Measurements from ENCODE around the gene LIPM.

LIPM gene

GRCh38 chr10:88786032-88786770, 16.3 kb upstream of the LIPM start:
- Mint-ChIP-seq H3K4me3 (no peak overlapping the region), H3K36me3 (ENCODE audit: insufficient read depth) (no peaks in the 10 kb centered on the region), H3K27ac (no peak overlapping the region), H3K9me3 (no peaks in the 10 kb centered on the region), H3K4me1 (ENCODE audit: low read depth in 2 of 2) (peaks cover 0 to 7% of the 10 kb centered on the region in 2 donors), H3K27me3 (peaks cover 0 to 4% of the 10 kb centered on the region in 2 donors)
- ATAC-seq (replicated peaks) (no peak), DNase-seq (no peak)

- no peak overlapping the region for H3K4me3 Mint-ChIP-seq
- peaks cover under 1 to 7% of the 10 kb centered on the region in 2 donors for H3K4me1 Mint-ChIP-seq (ENCODE audit: low read depth in 2 of 2)
- H3K36me3 Mint-ChIP-seq (ENCODE audit: insufficient read depth): no peaks in the 10 kb centered on the region
- H3K27me3 Mint-ChIP-seq: peaks cover 0 to 4% of the 10 kb centered on the region in 2 donors
- H3K27ac Mint-ChIP-seq: no peak overlapping the region
- no peaks in the 10 kb centered on the region for H3K9me3 Mint-ChIP-seq
- ATAC-seq (replicated peaks): no peak
- DNase-seq: no peak
Observed at GRCh38 chr10:88787463-88787862, 15.1 kb upstream of the LIPM start.

GRCh38 chr10:88788924-88789323, 13.6 kb upstream of the LIPM start:
- H3K27me3 Mint-ChIP-seq: no peaks in the 10 kb centered on the region
- H3K4me1 Mint-ChIP-seq (ENCODE audit: low read depth in 2 of 2): peaks cover 6 to 7% of the 10 kb centered on the region in 2 donors
- peaks cover under 1% of the 10 kb centered on the region for H3K36me3 Mint-ChIP-seq (ENCODE audit: insufficient read depth)

GRCh38 chr10:88791924-88792323, 10.6 kb upstream of the LIPM start:
- no peaks in the 10 kb centered on the region for H3K9me3 Mint-ChIP-seq
- ATAC-seq (replicated peaks) (no peak), DNase-seq (no peak)
- H3K4me1 Mint-ChIP-seq (ENCODE audit: low read depth in 2 of 2): peaks cover 9 to 10% of the 10 kb centered on the region in 2 donors
- H3K27me3 Mint-ChIP-seq: no peaks in the 10 kb centered on the region
- H3K27ac Mint-ChIP-seq: no peak overlapping the region
- peaks cover 4% of the 10 kb centered on the region for H3K36me3 Mint-ChIP-seq (ENCODE audit: insufficient read depth)
- H3K4me3 Mint-ChIP-seq: no peak overlapping the region

More at GRCh38 chr10:88788924-88789323, 13.6 kb upstream of the LIPM start:
- Mint-ChIP-seq H3K27ac (no peak overlapping the region), H3K9me3 (no peaks in the 10 kb centered on the region), H3K4me3 (no peak overlapping the region)
- ATAC-seq (replicated peaks): no peak
- DNase-seq: no peak

GRCh38 chr10:88792661-88793060, 9.9 kb upstream of the LIPM start:
- Mint-ChIP-seq H3K4me3 (no peak overlapping the region), H3K27me3 (no peaks in the 10 kb centered on the region), H3K4me1 (ENCODE audit: low read depth in 2 of 2) (peaks cover 9 to 10% of the 10 kb centered on the region in 2 donors), H3K27ac (peak overlapping the region; percentile 17 to 69), H3K36me3 (ENCODE audit: insufficient read depth) (peaks cover 4% of the 10 kb centered on the region), H3K9me3 (no peaks in the 10 kb centered on the region)
- DNase-seq (no peak), ATAC-seq (replicated peaks) (peak; percentile 75)

GRCh38 chr10:88793712-88794299, 8.7 kb upstream of the LIPM start:
- DNase-seq (no peak), ATAC-seq (replicated peaks) (peak; percentile 81)
- peaks cover 9 to 10% of the 10 kb centered on the region in 2 donors for H3K4me1 Mint-ChIP-seq (ENCODE audit: low read depth in 2 of 2)
- H3K36me3 Mint-ChIP-seq (ENCODE audit: insufficient read depth): peaks cover 4% of the 10 kb centered on the region
- H3K9me3 Mint-ChIP-seq: no peaks in the 10 kb centered on the region
- peak overlapping the region in 1 of 2 donors; percentile 54 for H3K27ac Mint-ChIP-seq
- H3K4me3 Mint-ChIP-seq: peak overlapping the region in 1 of 2 donors; percentile 11
- H3K27me3 Mint-ChIP-seq: no peaks in the 10 kb centered on the region

- peaks cover 9 to 10% of the 10 kb centered on the region in 2 donors for H3K4me1 Mint-ChIP-seq (ENCODE audit: low read depth in 2 of 2)
- ATAC-seq (replicated peaks): no peak
Observed at GRCh38 chr10:88794731-88795130, 7.8 kb upstream of the LIPM start.

GRCh38 chr10:88800152-88801125, 2.1 kb upstream of the LIPM start:
- H3K9me3 Mint-ChIP-seq: no peaks in the 10 kb centered on the region
- H3K27me3 Mint-ChIP-seq: no peaks in the 10 kb centered on the region
- H3K4me1 Mint-ChIP-seq (ENCODE audit: low read depth in 2 of 2): peaks cover 0 to 3% of the 10 kb centered on the region in 2 donors
- no peaks in the 10 kb centered on the region for H3K36me3 Mint-ChIP-seq (ENCODE audit: insufficient read depth)
- no peak for DNase-seq
- H3K27ac Mint-ChIP-seq: no peak overlapping the region
- peak; percentile 76 for ATAC-seq (replicated peaks)
- no peak overlapping the region for H3K4me3 Mint-ChIP-seq

More at GRCh38 chr10:88794731-88795130, 7.8 kb upstream of the LIPM start:
- Mint-ChIP-seq H3K9me3 (no peaks in the 10 kb centered on the region), H3K36me3 (ENCODE audit: insufficient read depth) (peaks cover 4% of the 10 kb centered on the region), H3K27ac (no peak overlapping the region), H3K27me3 (no peaks in the 10 kb centered on the region), H3K4me3 (no peak overlapping the region)
- DNase-seq: no peak

- peaks cover 0 to 3% of the 10 kb centered on the region in 2 donors for H3K4me1 Mint-ChIP-seq (ENCODE audit: low read depth in 2 of 2)
- H3K27ac Mint-ChIP-seq: no peak overlapping the region
- no peak overlapping the region for H3K4me3 Mint-ChIP-seq
- no peaks in the 10 kb centered on the region for H3K27me3 Mint-ChIP-seq
- no peaks in the 10 kb centered on the region for H3K9me3 Mint-ChIP-seq
- ATAC-seq (replicated peaks): no peak
- DNase-seq: no peak
- no peaks in the 10 kb centered on the region for H3K36me3 Mint-ChIP-seq (ENCODE audit: insufficient read depth)
Observed at GRCh38 chr10:88803641-88804040, 1.1 kb downstream of the LIPM start.

GRCh38 chr10:88804083-88804812, 1.7 kb downstream of the LIPM start:
- H3K9me3 Mint-ChIP-seq: no peaks in the 10 kb centered on the region
- no peak overlapping the region for H3K27ac Mint-ChIP-seq
- peaks cover 0 to 3% of the 10 kb centered on the region in 2 donors for H3K4me1 Mint-ChIP-seq (ENCODE audit: low read depth in 2 of 2)
- DNase-seq: no peak
- no peak overlapping the region for H3K4me3 Mint-ChIP-seq
- no peak for ATAC-seq (replicated peaks)
- H3K27me3 Mint-ChIP-seq: no peaks in the 10 kb centered on the region
- H3K36me3 Mint-ChIP-seq (ENCODE audit: insufficient read depth): no peaks in the 10 kb centered on the region

GRCh38 chr10:88805361-88805760, 2.8 kb downstream of the LIPM start:
- DNase-seq: no peak
- Mint-ChIP-seq H3K36me3 (ENCODE audit: insufficient read depth) (no peaks in the 10 kb centered on the region), H3K27me3 (no peaks in the 10 kb centered on the region), H3K27ac (no peak overlapping the region), H3K4me1 (ENCODE audit: low read depth in 2 of 2) (peaks cover 6 to 7% of the 10 kb centered on the region in 2 donors), H3K4me3 (no peak overlapping the region), H3K9me3 (no peaks in the 10 kb centered on the region)
- ATAC-seq (replicated peaks): no peak

- Mint-ChIP-seq H3K4me1 (ENCODE audit: low read depth in 2 of 2) (peaks cover 4 to 9% of the 10 kb centered on the region in 2 donors), H3K27ac (no peak overlapping the region), H3K4me3 (no peak overlapping the region), H3K9me3 (no peaks in the 10 kb centered on the region), H3K27me3 (no peaks in the 10 kb centered on the region), H3K36me3 (ENCODE audit: insufficient read depth) (no peaks in the 10 kb centered on the region)
- ATAC-seq (replicated peaks) (no peak), DNase-seq (no peak)
Observed at GRCh38 chr10:88805924-88806323, 3.4 kb downstream of the LIPM start.

GRCh38 chr10:88809621-88810020, 7.1 kb downstream of the LIPM start:
- DNase-seq (no peak), ATAC-seq (replicated peaks) (no peak)
- no peaks in the 10 kb centered on the region for H3K27me3 Mint-ChIP-seq
- H3K36me3 Mint-ChIP-seq (ENCODE audit: insufficient read depth): no peaks in the 10 kb centered on the region
- peak overlapping the region in 1 of 2 donors; percentile 60 for H3K27ac Mint-ChIP-seq
- no peak overlapping the region for H3K4me3 Mint-ChIP-seq
- no peaks in the 10 kb centered on the region for H3K9me3 Mint-ChIP-seq
- H3K4me1 Mint-ChIP-seq (ENCODE audit: low read depth in 2 of 2): peaks cover 4 to 9% of the 10 kb centered on the region in 2 donors
